Natural killer cell (primary cell): ENCODE data around the gene MPST. TPM values are rescaled to one million over a fixed set of nuclear protein-coding genes. Genes with fewer than 3 reads are reported as not detected.

Experiments used
- ATAC-seq, 3 donors: fragments of 150-1000 bp in 2 of 3; fragments of 200-7000 bp in 1 of 3; cut with Tn5 transposase; 1 replicate in 1 of 3; 2 replicates in 2 of 3; pipeline ENCODE4 v1.10.0; 2021; ENCODE audit warnings: mild to moderate bottlenecking in 2 of 3, moderate library complexity in 2 of 3
- DNase-seq, 2 donors: peaks; one replicate each; pipeline versions ENCODE4 v3.0.0 to v3.0.0-alpha.2; 2013 to 2021; ENCODE audit warnings: mixed read lengths in 1 of 2
- H3K27ac ChIP-seq: one replicate; pipeline ENCODE4 v1.5.1; 2013; ENCODE audit warnings: mild to moderate bottlenecking, low read length
- H3K27me3 ChIP-seq: one replicate; pipeline ENCODE4 v1.6.1; 2013; ENCODE audit warnings: low read length; ENCODE audit not compliant: control insufficient read depth, insufficient read depth
- H3K36me3 ChIP-seq: one replicate; pipeline ENCODE4 v1.6.1; 2013; ENCODE audit warnings: low read length; ENCODE audit not compliant: control insufficient read depth, insufficient read depth
- H3K4me1 ChIP-seq: one replicate; pipeline ENCODE4 v1.6.1; 2013; ENCODE audit warnings: low read length; ENCODE audit not compliant: control insufficient read depth, insufficient read depth
- H3K4me3 ChIP-seq: one replicate; pipeline ENCODE4 v1.5.1; 2013; ENCODE audit warnings: low read length
- H3K9me3 ChIP-seq: one replicate; pipeline ENCODE4 v1.6.1; 2013; ENCODE audit warnings: low read length; ENCODE audit not compliant: control insufficient read depth, insufficient read depth
- H3K27ac Mint-ChIP-seq, 2 donors: one replicate each; pipeline ENCODE4 v1.8.0; 2022; ENCODE audit warnings: mild to moderate bottlenecking in 2 of 2, mixed read lengths in 2 of 2, moderate library complexity in 1 of 2
- H3K27me3 Mint-ChIP-seq, 2 donors: one replicate each; pipeline ENCODE4 v1.8.0; 2022; ENCODE audit warnings: low read depth in 2 of 2, mixed read lengths in 2 of 2
- H3K36me3 Mint-ChIP-seq: one replicate; pipeline ENCODE4 v1.8.0; 2022; ENCODE audit warnings: mixed read lengths
- H3K4me1 Mint-ChIP-seq, 2 donors: one replicate each; pipeline ENCODE4 v1.8.0; 2022; ENCODE audit warnings: mixed read lengths in 2 of 2
- H3K4me3 Mint-ChIP-seq: one replicate; pipeline ENCODE4 v1.8.0; 2022; ENCODE audit warnings: mild to moderate bottlenecking, moderate library complexity, mixed read lengths
- H3K9me3 Mint-ChIP-seq, 2 donors: one replicate each; pipeline ENCODE4 v1.8.0; 2022; ENCODE audit warnings: mixed read lengths in 2 of 2
- CTCF ChIP-seq: fragments of 200-600 bp; IDR thresholded peaks from one replicate; pipeline ENCODE4 v1.8.0; 2022; ENCODE audit warnings: antibody characterized with exemption
- WGBS: methylation state at CpG from one replicate; pipeline ENCODE4 v1.1.7; 2013; ENCODE audit warnings: missing lambda C conversion rate; ENCODE audit not compliant: insufficient coverage; 5-methylcytosine and 5-hydroxymethylcytosine counted together
- intact Hi-C: fragments of 100-400 bp; cut with micrococcal nuclease; formaldehyde crosslinking; loops from one replicate; pipeline ENCODE4 v1.14.2; 2022
- total RNA-seq, 4 donors: library from RNA; stranded (reverse); fragments of 120-200 nt in 1 of 4; gene quantifications; one replicate each; pipeline versions ENCODE4 v1.2.3 to v1.2.4, GENCODE V29; 2013 to 2022

Gene MPST
- total RNA-seq, 3 donors from 2014 or later (not counting 1 experiment from before 2014, with no cell fraction given): 21.4 to 23.9 (median 22.9) TPM

GRCh38 chr22:37000676-37001534, 18.6 kb upstream of the MPST start:
- intact Hi-C loops: no loop called here
- H3K36me3 ChIP-seq: no peaks in the 10 kb centered on the region
- H3K27me3 ChIP-seq: no peaks in the 10 kb centered on the region
- no peak for ATAC-seq
- Mint-ChIP-seq H3K27me3 (peaks cover 7 to 11% of the 10 kb centered on the region in 2 donors), H3K27ac (no peak overlapping the region), H3K4me1 (no peaks in the 10 kb centered on the region), H3K4me3 (no peak overlapping the region), H3K36me3 (no peaks in the 10 kb centered on the region), H3K9me3 (no peaks in the 10 kb centered on the region)
- no peaks in the 10 kb centered on the region for H3K4me1 ChIP-seq
- H3K9me3 ChIP-seq: no peaks in the 10 kb centered on the region
- 79% methylated on average over 10 of the region's 11 CpGs for WGBS
- H3K27ac ChIP-seq: no peak overlapping the region
- no peak for DNase-seq
- no peak for TF ChIP-seq CTCF
- no peak overlapping the region for H3K4me3 ChIP-seq

GRCh38 chr22:37001826-37002225, 17.7 kb upstream of the MPST start:
- H3K9me3 Mint-ChIP-seq: no peaks in the 10 kb centered on the region
- H3K4me1 Mint-ChIP-seq: no peaks in the 10 kb centered on the region
- Histone ChIP-seq H3K4me3 (no peak overlapping the region), H3K4me1 (no peaks in the 10 kb centered on the region), H3K27ac (no peak overlapping the region), H3K9me3 (no peaks in the 10 kb centered on the region), H3K36me3 (no peaks in the 10 kb centered on the region), H3K27me3 (no peaks in the 10 kb centered on the region)
- no peak overlapping the region for H3K4me3 Mint-ChIP-seq
- H3K27ac Mint-ChIP-seq: no peak overlapping the region
- no peaks in the 10 kb centered on the region for H3K36me3 Mint-ChIP-seq
- peaks cover 13 to 15% of the 10 kb centered on the region in 2 donors for H3K27me3 Mint-ChIP-seq
- DNase-seq: no peak
- WGBS: 86% methylated on average over 12 of the region's 12 CpGs
- no peak for ATAC-seq
- intact Hi-C loops: no loop called here
- TF ChIP-seq CTCF: no peak

GRCh38 chr22:37002633-37003032, 16.9 kb upstream of the MPST start:
- Mint-ChIP-seq H3K4me3 (no peak overlapping the region), H3K27ac (no peak overlapping the region), H3K4me1 (no peaks in the 10 kb centered on the region), H3K9me3 (no peaks in the 10 kb centered on the region), H3K36me3 (no peaks in the 10 kb centered on the region), H3K27me3 (peaks cover 20 to 23% of the 10 kb centered on the region in 2 donors)
- DNase-seq: no peak
- no peaks in the 10 kb centered on the region for H3K9me3 ChIP-seq
- H3K4me1 ChIP-seq: no peaks in the 10 kb centered on the region
- intact Hi-C loops: no loop called here
- no peak overlapping the region for H3K27ac ChIP-seq
- WGBS: 89% methylated on average over 7 of the region's 7 CpGs
- no peaks in the 10 kb centered on the region for H3K36me3 ChIP-seq
- ATAC-seq: no peak
- H3K4me3 ChIP-seq: no peak overlapping the region
- no peaks in the 10 kb centered on the region for H3K27me3 ChIP-seq
- no peak for TF ChIP-seq CTCF

- Histone ChIP-seq H3K27me3 (no peaks in the 10 kb centered on the region), H3K9me3 (no peaks in the 10 kb centered on the region), H3K4me3 (no peak overlapping the region), H3K36me3 (no peaks in the 10 kb centered on the region), H3K4me1 (no peaks in the 10 kb centered on the region), H3K27ac (no peak overlapping the region)
- DNase-seq (no peak), ATAC-seq (no peak)
- H3K4me3 Mint-ChIP-seq: no peak overlapping the region
- no peaks in the 10 kb centered on the region for H3K36me3 Mint-ChIP-seq
- H3K4me1 Mint-ChIP-seq: no peaks in the 10 kb centered on the region
- no peaks in the 10 kb centered on the region for H3K9me3 Mint-ChIP-seq
- H3K27me3 Mint-ChIP-seq: peaks cover 24 to 32% of the 10 kb centered on the region in 2 donors
- no peak for TF ChIP-seq CTCF
- 20% methylated on average over 2 of the region's 2 CpGs for WGBS
- no peak overlapping the region for H3K27ac Mint-ChIP-seq
- intact Hi-C loops: no loop called here
Observed at GRCh38 chr22:37007651-37008050, 11.9 kb upstream of the MPST start.
